NCI-H2196 treated with DMSO at 0.1 percent for 48 hours (cell line): Measurements from ENCODE around the gene TLE1.

Source experiments
- DNase-seq: peaks from one replicate; lab custom pipeline; 2025; ENCODE audit not compliant: unreplicated experiment; lab: John Stamatoyannopoulos, UW

The TLE1 gene

GRCh38 chr9:81550207-81550583 is 139.2 kb downstream of the TLE1 start:
- no peak for DNase-seq

DNA sequence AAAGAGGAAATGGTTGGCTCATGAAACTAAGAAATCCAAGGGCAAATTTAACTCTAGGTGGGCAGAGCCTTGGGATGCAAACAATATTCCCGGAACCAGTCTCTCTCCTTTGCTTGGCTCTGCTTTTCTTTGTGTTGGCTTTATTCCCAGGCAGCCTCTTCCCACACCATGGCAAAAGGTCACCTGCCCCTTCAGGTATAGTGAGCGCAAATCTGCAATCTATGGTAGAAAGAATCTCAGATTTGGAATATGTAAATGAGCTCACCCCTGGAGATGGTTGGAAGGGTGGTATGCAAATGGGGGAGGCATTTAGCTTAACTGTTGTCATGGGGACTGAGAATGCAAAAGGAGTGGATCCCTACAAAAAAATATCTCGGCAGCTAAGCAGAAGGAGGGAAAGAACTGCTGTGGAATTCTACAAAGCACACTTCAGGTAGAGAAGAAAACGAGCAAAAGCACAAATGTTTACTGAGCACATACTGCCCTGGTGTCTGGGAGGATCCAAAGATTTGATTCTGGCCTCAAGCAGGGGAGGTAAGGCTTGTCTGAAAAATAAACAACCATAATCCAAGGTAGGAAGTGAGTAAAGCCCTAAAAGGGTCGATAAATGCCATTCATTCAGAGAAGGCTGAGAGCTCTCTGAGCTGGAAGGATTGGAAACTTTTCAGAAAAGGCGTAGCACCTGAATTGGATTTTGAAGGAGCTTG is 139.7 kb downstream of the TLE1 start:
- DNase-seq: no peak

DNA sequence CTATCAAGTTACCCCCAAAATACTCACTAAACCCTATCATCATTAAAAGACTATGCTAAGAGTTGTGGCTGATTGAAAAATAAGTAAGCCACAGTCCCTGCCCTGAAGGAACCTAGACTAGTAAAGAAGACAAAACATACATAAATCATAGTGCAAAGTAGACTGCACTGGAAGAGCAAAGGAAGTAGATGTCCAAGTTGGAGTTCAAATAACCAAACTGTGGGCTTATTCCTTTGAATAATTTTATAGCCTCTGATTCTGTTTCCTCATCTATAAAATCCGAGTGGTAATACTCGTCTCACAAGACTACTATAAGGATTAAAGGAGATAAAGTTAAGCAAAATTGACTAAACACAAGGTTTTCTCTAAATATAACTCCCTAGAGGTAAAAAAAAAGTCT is 140.4 kb downstream of the TLE1 start:
- no peak for DNase-seq

DNA sequence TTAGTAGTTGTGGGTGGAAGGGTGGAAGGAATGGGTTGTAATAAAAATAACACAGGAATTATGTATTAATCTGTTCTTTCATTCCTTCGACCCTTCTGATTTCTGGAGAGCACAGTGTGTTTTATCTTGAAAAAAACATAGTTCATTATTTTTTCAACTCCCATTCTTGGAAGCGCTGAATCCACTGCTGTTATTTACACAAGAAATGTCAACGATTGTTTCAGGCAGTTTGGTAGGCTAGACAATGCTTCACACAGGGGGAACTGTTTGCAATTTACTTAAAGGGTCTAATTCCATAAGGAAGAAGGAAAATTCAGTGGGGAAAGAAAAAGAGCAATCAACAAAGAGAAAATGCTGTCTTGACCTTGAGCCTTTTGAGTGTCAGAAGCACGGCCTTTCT is 142.9 kb downstream of the TLE1 start:
- DNase-seq: no peak

DNA sequence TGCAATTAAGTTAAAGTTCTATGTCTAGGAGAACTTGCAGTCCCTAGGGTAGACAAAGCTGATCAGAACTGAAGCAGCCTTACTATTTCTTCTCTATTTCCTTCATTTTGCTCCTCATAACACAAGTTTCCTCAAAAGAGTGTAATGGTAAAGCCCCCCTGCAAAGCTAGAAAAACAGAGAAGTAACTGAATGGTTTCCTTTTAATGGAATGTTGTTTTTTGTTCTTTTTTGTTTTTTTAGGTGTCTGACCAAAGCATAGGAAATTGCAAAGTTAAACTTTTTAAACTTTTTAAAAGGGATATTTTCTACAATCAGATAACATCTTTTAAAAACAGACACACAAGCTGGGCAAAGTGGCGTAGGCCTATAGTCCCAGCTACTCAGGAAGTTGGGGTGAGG is 145.7 kb downstream of the TLE1 start:
- no peak for DNase-seq

DNA sequence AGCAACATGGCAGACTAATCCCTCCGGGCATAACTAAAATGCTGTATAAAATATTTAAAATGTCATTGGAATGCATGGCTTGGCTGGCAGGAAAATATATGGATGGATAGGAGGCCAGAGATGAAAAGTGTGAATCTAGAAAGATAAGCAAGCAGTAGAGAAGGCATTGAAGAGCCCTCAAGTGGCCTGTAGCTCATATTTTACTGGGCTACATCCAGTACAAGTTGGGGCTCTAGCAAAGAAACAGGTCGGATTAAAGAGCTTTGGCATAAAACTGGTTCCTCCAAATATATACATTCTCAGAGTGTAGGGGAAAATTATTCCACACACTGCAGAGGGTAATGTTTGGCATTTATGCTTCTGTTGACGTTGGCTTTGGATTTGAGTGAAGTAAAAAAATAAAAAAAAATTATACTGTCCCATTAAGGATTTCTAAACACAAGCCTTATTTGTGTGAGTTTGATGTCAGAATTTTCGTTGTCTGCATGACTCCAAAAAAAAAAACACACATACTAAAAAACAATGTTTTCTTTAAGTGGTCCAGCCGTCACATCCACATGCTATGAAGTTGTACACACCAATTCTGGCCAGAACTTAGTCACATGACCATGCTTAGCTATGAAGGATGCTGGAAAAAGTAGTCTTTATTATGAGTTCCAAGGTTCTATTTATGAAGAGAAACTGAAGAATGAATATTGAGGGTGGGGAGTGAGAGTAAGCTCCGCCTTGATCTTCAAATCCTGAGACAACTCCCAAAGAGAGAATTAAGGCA is 147.0 kb downstream of the TLE1 start:
- DNase-seq: no peak

- DNase-seq: no peak
Observed at GRCh38 chr9:81540142-81540710, 149.1 kb downstream of the TLE1 start.

DNA sequence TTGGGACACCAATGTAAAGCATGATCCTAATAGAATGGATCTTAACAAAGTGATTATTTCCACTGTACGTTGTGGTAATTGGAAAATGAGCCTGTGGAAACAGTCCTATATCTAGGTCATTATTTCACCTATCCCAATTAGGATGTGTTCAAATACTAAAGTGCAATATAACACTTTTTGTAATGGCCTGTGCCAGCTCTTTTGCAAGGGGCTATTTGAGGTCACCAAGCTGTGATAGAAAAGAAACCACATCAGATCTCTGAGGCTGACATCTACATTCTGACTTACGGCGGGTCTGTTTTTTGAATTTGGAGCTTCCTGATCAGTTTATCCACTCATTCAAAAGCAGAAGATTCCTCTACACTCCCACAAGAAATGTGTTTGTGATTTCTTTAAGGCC is 150.0 kb downstream of the TLE1 start:
- no peak for DNase-seq

DNA sequence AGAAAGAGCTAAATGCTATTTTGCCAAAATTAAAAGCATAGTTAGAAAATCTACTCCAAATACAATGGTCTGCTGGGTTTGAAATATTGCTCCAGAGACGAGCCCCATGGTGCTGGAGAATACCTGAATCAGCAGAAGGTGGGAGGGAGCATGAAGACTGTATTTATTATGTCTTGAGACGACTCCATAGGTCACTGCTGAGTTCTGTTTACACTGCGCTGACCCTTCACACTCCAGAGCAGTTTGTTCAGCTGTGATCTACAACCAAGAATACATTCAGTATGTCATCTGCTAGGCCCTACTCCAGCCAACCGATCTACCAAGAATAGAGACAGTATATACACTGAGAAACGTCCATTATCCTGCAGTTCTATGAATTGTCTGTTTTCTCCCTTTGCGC is 150.5 kb downstream of the TLE1 start:
- DNase-seq: no peak

DNA sequence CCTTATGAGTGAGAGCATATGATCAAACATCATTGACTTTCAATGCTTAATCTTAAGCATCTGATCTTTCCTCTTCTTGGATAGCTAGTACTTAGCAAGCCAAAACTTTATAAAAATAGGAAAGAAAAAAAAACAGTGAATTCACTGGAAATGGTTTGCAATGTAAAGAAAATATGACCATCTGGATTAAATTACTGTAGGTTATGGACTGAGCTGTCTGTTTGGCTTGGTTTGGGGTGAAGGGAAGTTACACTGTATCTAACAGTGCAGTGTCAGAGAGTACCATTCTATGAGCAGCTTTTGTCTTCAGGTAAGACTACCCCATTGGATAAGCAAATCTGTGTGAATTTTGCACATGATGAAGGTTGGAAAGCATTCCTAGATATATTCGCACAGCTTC is 151.4 kb downstream of the TLE1 start:
- no peak for DNase-seq

GRCh38 chr9:81536242-81537025 is 152.9 kb downstream of the TLE1 start:
- DNase-seq: no peak

- DNase-seq: no peak
Observed at GRCh38 chr9:81535542-81536241, 153.7 kb downstream of the TLE1 start.

DNA sequence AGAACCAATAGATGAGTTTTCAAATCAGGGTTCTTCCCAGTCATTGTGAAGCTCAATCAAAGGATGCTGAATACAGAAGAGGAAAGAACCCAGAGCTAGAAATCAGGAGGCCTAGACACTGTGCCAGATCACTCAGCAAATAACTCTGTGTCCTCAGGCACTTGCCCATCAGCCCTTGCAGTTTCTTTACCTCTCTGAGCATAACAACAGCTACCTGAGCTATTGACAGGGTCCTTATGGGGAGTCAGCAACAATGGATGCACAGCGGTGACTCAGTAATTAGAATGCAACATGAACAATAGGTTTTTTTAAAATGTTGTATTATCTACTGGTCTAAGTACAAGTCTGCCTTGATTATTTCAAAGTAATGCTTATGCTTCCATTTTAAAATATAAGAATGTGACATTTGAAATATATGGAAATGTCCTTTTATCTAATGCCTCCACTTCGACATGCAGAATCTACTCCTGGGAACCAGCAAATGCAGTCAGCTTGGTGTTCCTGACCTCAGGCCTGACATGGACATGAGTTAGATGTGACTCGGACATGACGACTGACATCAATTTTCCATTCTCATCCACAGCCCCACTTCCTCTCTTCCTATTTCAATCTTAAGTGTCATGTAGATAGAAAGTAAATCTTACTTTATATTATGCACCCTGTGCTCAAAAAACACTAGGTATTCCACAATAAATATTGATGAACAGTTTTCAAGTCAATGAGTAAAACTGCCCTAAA is 155.0 kb downstream of the TLE1 start:
- no peak for DNase-seq
